ACHN (cell line): ENCODE data around the gene TGFBR2.
A peak's percentile ranks its signal among the peaks of the same experiment; 100 is the strongest.

Source experiments
- DNase-seq: peaks from one replicate; pipeline ENCODE4 v3.0.0-alpha.2; 2015
- in situ Hi-C: cut with HindIII; loops from 2 replicates; pipeline ENCODE4 v1.10.0; 2017; ENCODE audit warnings: low sequenced_read_pairs, low pct_ligation_motif_present, low pct_unique_long_range_greater_than_20kb

TGFBR2 gene

GRCh38 chr3:30598668-30599545 is 7.5 kb upstream of the TGFBR2 start:
- in situ Hi-C loops, result no loop called here

DNA sequence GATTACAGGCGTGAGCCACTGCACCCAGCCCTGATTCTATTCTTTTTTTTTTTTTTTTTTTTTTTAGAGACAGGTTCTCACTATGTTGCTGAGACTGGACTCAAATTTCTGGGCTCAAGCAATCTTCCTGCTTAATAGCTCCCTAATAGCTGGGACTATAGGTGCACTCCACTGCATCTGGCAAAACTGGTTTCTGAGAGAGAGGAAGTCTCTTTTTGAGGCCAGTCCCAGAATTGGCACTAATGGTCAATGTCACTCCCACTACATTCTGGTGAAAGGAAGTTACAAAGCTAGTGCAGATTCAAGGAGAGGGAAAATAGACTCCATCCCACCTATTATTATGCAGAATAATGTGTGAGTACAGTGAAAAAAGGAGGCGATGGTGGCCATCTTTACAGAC is 5.8 kb upstream of the TGFBR2 start:
- in situ Hi-C loops, result no loop called here

More at GRCh38 chr3:30598668-30599545, 7.5 kb upstream of the TGFBR2 start:
- DNase-seq, result no peak

DNA sequence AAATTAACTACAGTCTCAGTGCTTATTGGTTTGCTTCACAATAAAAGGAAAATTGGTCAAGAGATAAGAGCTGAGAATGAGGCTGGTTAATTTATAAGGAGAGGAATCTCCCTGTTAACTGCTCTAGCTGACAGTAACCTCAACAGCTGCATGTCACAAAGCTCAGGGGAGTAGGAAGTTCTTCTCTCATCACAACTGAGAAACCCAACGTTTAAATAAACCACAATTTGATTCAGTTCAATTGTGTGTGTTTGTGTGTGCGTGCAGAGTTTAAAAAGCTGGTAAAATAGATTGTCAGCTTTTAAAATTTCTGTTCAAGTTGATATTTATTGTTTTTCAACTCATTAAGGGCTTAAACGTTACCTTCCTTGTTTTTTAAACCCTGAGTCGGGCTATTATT is 3.5 kb upstream of the TGFBR2 start:
- in situ Hi-C loops, result no loop called here
- DNase-seq, result no peak

More for the DNA sequence above, 5.8 kb upstream of the TGFBR2 start:
- no peak for DNase-seq

DNA sequence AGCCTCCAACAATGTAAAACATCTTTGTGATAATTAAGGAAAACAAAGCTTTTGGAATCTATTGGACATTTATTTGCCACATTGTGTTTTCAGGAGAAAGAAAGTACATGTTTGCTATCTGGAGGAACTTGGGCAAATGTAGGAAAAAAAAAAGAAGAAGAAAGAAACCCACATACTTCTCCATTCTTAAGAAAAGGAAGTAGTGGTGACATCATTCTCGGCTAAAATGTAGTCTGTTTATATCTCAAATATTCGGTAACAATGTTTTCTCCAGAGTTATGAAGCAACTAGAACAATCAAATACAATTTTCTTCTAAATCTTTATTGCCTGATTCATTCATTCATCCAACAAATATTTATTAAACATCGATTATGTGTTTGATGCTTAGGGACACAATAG is 2.3 kb upstream of the TGFBR2 start:
- DNase-seq, result no peak
- in situ Hi-C loops, result no loop called here

DNA sequence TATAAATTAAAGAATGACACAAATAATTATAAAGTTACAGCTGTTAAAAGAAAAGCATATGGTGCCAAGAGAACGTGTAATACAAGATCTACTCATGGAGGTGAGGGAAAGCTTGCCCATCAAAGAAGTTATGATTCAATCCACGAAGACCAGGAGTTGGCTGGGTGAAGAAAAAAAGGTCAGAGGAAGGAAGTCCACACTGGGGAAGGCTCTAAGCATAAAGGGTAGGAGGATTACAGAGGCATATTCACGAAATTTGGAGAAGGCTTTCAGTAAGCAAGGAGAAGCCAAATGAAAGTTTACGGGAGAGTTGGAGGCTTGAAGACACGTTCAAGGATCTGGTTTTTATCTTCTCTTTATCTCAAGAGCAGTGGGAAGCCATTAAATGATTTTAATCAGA is 1.8 kb upstream of the TGFBR2 start:
- DNase-seq, result no peak
- in situ Hi-C loops, result no loop called here

DNA sequence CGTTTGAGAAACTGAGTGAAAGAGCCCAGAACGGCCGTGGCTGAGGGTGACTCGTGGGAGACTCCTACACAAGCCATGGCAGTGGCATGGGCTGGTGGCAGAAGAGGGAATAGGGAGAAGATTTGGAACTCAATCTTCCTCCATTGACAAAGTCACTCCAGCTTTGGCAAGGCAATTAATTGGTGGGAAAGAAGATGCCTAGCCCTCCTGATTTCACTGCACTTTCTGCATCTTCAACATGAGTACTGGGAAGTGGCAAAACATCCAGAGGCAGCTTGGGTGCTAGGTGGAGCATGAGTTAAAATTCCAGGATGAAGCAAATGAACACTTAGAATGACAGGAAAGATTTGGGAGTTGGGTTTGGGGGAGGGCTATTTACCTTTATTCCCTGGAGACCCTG is 1.4 kb upstream of the TGFBR2 start:
- in situ Hi-C loops, result no loop called here
- no peak for DNase-seq

DNA sequence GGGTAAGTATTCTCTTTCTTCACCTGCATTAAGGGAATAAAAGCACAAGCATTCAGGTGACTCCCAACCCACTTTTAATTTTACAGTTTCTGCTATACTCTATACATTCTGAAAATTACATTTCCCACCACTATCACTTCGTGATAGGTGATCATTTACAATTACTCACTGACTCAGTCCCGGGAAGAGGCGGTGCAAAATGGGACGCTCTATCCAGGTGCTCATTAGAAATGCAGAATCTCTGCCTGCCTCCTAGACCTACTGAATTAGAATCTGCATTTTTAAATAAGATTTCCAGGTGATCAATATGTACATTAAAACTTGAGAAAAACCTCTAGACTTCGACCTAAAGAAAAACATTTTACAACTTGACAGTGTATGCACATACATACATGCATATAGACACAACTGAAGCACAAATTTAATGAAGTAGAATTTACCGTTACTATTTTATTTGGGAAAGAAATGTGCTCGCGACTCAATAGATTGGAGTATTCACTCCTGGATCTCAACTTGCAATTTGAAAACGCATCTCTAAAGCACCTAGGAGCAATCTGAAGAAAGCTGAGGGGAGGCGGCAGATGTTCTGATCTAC is 598 bp upstream of the TGFBR2 start:
- peak; percentile 27 for DNase-seq
- in situ Hi-C loops, result no loop called here

- in situ Hi-C loops, result no loop called here
- peak; percentile 48 for DNase-seq
Measured at GRCh38 chr3:30607032-30607833, 832 bp downstream of the TGFBR2 start.

DNA sequence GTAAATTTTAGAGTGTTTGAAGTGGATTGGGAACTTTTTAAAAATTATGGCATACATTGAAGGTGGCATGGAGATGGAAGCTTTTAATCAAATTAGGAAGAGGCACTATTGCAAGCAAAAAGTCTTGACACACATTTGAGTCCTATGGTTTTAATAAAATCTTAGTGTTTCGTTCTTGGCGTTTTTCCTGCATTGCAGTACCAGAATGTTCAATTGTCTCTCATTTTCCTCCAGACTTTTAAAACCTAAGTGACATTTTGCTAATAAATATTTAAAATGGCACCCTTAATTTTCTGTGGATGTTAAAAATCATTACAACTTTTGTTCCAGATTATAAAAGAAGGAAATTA is 2.2 kb downstream of the TGFBR2 start:
- DNase-seq, result no peak
- in situ Hi-C loops, result no loop called here

DNA sequence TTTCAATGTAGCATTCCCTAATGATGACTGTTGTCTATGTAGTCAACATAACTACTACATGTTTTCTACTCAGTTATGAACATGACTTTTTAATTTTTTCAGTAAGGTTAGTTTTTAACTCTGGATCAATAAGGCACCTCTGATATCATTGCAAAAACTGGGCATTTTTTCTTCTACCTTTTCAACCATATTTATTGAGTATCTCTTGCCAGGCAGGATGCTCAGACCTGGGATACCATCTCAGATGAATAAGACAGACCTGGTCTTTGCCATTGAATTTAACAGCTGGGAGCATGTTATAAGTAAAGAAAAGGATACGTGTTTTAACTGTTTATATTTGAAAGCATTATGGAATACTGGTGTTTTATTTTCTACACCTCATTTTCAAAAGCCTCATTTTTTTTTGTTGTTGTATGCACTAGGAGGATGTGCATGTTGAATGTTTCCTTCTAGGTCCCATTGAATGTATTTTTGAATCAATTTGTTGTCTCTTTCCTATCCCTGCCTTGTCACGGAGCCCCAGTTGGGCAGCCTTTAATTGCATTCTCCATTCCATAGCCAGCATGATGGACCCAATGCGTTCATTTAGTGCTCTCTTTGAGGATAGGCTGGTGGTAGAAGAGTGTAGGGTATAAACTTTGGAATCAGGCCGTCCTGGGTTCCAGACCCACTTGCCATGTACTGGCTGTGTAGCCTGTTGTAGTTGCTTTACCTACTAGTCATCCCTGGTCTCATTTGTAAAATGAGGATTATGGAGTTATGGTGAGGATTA is 3.7 kb downstream of the TGFBR2 start:
- no peak for DNase-seq
- in situ Hi-C loops, result no loop called here

DNA sequence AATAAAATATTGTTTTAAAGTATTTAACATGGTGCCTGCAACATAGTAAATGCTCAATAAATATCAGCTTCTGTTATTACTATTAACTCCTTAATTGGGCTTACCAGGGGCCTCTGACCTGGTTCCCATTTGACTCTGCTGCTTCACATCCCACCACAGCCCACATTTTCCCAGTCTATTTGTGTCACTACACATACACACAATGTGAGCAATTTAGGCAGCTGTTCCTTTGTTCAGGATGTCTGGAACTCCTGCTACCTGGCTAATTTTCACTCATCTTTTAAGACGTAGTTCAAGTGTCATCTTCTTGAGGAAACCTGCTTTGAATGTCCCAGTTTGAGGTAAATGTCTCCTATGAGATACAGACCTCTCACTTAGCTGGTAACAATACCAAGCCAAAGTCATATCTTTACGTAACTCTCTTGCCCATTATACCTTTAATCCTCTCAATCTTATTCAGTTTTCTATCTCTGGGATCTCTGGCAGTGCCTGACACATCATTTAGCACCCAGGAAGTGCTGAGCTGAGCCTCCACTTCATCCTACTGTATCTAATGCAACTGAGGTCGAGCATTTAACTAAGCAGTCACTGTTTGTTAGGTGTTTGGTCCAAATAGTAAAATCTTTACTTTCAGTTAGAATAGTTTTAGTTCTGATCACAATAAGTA is 4.4 kb downstream of the TGFBR2 start:
- in situ Hi-C loops, result no loop called here
- DNase-seq, result no peak

- in situ Hi-C loops, result no loop called here
- DNase-seq, result peak; percentile 78
Measured at GRCh38 chr3:30611613-30612436, 5.4 kb downstream of the TGFBR2 start.

DNA sequence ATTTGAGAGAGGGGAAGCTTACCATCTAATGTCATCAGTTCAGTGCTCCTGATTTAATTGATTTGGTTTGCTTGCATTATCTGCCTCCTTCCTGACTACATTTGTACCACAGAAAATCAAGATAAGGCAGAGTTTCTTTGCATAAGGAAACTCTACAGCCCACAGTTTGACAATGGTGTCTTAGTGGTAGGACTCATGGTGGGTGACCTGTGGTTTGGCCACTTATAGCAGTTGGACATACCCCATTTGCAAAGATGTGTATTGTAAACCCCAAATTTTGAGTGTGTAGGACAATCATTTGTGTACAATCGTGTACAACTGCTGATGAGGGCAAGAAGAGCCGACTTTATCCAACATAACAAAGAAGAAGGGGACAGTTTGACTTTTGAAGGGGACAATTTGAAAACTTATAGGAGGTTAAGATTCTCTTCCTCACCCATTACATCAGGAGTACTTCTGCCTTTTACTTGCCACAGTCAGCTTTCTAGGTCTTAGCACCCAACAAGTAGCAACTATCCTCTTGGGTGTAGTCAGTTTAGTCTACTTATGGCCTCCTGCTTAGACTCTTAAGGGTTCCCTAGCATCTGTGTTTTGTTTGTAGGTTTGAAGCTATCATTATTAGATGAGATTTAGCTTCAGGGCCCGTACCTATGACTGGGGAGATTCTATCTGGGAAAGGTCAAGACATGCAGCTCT is 6.2 kb downstream of the TGFBR2 start:
- in situ Hi-C loops, result no loop called here
- DNase-seq, result no peak

DNA sequence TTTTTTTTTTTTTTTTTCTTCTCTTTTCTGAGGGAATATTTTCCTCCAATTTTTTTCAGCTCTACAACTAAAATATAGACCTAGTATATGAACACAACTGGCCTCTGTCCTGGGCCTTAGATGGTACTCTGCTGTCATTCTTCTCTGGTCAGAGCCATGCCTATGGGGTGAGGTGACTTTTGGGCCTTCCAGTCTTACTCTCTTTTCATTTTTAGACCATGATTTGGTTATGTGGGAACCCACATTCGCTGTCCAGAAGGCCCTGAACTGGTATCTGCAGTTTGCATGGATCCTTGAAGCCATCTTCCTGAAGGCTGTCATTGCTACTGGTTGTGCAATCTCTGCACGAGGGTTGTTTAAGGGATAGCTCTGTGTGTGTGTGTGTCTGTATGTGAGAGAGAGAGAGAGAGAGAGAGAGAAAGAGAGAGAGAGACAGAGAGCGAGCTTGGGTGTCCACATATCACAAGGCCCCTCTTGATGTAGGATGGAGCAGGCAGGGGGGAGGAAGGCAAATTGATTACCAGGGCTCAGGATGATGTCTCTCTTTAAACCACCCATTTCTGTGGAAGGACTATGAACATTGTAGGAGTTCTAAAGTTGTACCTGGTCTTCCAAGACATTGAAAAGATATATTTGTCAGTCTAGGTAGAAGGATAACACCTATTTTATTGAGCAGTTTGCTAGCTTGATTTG is 6.9 kb downstream of the TGFBR2 start:
- no peak for DNase-seq
- in situ Hi-C loops, result no loop called here

DNA sequence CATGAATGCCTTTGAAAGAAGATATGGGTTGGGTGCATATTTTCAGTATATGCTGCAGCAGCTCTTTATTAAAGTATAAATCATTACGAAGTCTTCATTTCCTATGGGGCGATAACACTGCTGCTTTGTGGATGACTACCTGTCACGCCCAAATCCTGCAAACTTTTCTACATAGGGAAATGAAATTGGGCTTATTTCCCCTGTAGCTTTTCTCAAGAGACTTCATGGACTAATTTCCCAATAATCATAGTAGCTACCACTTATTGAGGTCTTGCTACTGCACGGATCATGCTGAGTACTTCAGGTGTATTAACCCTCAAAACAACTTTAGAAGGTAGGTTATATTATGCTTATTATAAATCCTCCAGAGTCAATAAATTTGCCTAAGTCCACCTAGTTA is 8.0 kb downstream of the TGFBR2 start:
- no peak for DNase-seq
- in situ Hi-C loops, result no loop called here

DNA sequence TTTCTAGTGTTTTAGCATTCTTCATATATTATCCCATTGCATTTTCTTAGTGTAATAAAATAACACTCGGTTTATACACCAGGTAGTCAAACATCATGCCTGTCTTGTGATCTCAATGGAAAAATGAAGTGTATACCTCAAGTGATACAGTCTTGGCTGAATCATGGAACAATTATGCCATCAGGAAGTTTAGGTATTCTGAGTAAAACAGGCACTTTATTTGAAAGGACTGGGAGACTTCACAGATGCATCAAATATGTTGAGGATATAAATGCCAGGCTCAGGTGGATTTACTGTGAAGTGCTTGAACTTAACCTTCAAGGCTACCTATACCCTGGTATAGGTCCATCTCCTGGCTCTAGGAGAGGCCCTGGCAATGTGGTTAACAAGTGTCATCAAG is 8.5 kb downstream of the TGFBR2 start:
- no peak for DNase-seq
- in situ Hi-C loops, result no loop called here
